ENCODE data around the gene KCNG3.

GRCh38 chr2:42486145-42486906, 7.5 kb downstream of the KCNG3 start:
- TF ChIP-seq CTCF (IDR thresholded peaks at IDR 0.05) = no peak
- no peak for TF ChIP-seq POLR2AphosphoS5 (IDR thresholded peaks at IDR 0.05)
- no peak for TF ChIP-seq POLR2A (IDR thresholded peaks at IDR 0.05)
- no peak for TF ChIP-seq EP300 (IDR thresholded peaks at IDR 0.05)
